Germinal center (tissue), 1 donor: Measurements from ENCODE around the gene ADCY3.
A peak's percentile ranks its signal among the peaks of the same experiment; 100 is the strongest.

Experiments used
- DNase-seq: peaks from one replicate; pipeline ENCODE4 v3.0.0; 2012; ENCODE audit warnings: mixed read lengths, low spot score

Gene ADCY3

DNA sequence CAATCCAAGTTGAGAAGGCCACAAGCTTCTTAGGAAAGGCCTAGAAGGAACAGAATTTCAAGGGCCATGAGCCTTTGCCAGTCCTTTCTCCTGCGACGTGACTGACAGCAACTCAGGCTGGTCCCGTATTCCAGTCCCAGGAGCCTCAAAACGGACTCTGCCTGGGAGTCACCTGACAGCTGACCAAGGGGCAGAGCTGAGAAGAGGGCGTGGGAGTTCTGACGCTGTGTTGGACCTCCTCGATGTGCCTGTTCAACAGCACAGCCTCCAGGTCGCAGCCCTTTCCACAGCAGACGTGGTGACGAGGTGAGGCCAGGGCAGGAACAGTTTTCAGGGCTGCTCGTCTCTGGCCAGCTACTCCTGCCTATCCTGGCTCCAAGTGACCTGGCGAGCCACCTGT lies 89.3 kb downstream of the ADCY3 start:
- no peak for DNase-seq

DNA sequence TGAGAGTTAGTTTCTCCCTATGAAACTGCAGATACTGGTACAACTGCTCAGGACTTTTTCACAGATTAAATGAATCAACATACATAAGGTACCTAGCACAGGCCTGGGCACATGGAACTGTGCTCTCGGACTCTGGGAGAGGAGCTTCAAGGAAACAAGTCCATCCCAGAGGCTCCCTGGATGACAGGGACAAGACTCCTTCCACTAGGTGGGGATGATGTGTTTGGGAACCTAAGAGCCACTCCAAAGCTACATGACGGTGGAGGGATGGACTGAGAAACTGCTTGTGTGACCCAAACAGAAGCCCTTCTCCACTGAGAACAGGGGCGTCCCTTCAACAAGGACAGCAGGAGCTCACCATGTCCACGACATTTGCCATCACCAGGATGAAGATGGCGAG lies 89.7 kb downstream of the ADCY3 start:
- no peak for DNase-seq

DNA sequence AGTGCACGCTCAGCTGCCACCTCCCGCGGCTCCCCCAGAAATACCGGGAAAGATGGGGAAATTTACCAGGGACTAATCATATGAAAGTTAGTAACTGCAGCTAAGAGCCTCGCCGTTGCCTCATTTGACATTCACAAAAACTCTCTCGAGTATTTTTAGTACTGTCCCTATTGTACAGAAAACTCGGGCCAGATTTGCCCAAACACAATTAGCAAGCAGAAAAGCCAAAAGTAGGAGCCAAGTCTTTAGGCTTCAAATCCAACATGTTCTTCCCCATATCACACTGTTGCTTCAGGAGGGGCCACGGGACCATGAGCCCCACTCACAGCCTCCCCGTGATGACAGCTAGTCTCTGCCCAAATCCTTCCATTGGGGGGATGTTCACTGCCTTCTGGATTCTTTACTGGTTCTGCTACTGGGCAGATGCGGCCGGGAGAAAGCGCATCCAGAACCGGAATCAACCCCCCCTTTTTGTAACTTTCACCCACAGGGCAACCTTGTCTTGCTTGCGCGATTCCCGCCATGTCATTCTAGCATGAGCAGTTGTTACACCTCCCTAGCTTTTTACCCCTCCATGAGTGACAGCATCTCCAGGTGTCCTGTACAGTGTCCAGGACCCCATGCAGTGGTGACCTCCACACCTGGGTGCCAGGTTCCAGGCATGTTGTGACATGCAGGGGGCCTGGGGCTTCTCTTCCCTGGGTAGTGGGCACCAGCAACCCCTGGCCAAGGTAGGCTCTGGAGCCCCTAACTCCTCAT lies 91.6 kb downstream of the ADCY3 start:
- no peak for DNase-seq

DNA sequence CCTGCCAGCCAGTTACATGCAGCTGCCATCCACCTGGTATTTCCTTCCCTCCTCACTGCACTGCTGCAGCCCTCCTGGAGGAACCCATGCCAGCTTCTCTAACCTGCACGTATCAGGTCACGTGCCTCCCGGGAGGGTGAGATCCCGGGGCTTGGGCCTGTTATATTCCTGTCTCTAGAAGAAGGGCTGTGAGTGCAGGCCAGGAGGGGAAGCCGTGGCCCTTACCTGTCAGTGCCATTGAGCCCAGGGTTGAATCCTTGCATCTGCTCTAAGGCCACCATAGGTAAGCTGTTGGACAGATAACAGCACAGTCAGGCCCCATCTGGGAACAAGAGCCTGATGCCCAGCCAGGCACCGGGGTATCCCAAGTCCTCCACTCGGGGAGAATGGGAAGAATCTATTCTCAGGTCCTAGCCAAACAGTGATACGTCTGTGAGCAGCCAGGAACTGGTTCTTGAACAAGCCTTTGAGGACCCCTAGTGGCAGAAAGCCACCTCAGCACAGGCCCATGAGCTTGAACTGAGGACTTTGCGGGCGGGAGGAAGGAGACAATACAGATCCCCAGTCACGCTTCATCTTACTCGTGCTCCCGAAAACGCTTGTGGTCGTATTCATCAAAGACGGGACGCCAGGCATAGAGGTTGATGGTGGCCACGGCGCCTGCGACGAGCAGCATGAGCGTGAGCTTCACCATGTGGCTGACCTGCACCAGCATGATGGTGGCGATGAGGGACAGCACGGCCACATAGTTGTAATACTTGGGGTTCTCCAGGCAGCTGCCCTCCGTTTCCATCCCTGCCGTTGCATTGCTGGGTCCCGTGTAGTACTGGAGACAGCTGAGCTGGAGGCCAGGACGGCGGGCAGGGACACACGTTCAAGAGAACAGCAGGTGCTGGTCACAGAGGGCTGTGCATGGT lies 92.5 kb downstream of the ADCY3 start:
- DNase-seq: peak; percentile 86

DNA sequence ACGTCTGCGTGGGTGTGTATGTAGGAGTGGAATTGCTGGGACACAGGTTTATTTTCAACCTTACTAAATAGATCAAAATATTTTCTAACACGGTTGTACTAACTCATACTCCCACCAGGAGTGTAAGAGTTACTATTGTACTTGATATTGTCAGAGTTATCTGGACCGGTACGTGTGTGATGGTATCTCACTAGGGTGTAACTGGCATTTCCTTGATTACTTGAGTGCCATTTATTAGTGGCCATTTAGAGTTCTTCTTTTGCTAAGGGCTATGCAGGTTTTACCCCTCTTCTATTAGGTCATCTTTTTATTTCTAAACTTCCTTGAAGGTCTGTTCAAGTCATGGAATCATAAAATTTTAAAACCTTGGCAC lies 93.3 kb downstream of the ADCY3 start:
- no peak for DNase-seq

DNA sequence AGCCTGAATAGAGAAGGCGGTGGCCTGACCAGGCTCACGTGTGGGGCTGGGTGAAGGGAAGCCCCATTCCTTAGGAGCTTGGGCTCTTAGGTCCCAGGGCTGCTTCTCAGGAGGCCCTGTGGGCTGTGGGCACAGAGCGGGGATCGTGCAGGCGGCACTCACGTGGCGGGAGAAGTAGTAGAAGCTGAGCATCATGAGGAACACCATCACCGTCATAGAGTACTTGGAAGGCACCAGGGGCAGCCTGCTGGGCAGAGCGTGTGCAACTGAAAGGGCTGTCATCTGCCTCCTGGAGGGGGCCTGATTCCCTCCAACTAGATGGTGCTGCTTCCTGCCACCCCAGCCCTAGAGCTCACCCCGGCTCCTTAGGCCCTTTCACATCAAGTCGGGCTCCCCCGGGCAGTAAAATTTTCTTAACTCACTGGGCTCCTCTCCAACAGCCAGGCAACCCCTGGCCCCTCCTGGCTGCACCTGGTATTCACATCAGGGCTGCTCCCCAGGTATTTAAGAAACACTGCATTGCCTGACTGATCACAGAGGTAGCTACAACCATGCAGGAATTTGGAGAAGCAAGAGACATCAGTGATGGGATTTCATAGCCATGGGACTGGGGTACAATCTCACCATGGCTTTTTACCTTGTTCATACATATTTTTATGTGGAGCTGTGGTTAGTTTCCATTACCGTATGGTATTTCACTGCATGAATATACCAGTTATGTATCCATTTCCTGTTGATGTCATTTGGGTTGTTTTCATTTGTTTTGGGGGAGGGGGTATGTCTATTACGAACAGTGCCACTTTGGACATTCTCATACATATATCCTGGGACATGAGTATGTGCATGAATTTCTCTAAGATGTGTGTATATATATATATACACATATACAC lies 93.9 kb downstream of the ADCY3 start:
- DNase-seq: no peak

DNA sequence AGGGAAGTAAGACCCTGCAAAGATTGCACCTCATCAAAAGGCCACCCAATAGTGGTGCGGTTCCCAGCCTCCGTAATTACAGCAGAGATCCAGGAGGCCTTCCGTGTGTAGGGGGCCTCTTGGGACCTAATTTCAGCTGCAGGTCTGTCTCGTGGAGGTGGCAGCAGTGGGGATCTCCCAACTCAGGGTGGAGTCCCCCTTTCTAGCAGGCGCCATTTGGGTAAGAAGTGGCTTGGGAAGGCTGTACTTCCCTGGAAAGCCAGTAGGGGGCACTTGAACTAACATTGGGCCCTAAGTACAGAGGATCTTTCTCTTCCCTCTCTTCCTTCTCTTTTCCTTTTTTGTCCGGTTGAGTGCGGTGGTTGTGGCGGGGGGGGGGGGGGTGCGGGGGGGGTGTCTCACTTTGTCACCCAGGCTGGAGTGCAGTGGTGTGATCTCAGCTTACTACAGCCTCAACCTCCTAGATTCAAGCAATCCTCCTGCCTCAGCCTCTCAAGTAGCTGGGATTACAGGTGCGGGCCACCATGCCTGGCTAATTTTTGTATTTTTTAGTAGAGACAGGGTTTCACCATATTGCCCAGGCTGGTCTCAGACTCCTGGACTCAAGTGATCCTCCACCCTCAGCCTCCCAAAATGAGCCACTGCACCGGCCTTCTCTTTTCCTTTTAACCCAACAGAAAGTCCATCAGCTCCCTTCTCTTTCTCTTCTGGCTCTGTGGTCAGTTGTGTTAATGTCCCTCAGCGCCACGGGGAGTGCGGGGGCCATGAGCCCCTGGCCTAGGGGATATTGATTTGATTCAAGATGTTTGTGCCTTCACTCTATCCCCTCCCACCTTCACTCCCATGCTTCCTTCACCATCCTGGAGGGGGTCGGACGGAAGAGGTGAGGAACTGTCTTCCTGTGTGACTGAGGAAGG lies 94.8 kb downstream of the ADCY3 start:
- peak; percentile 51 for DNase-seq

DNA sequence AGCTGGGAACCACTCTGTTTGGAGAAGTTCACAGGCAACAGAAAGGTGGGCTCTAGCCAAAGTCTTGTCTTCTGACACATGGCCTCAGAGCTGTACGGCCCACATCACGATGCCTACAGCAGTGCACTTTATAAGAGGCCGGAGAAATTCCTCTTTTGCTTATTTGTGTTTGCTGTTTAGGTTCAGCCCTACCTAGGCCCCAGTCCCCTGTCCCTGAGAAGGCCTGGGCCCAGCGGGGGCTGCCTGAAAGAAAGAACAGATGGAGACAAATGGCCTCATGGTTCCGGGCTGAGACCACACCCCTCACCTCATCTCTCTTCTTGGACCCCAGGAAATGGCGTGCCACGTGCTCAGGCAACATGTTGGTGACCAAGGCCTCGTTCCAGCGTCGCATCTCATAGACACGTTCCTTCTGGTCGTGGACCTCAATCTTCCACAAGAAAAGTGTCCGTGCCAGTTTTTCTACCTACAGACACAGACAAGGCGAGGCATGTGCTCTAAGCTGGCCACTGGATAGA lies 95.9 kb downstream of the ADCY3 start:
- no peak for DNase-seq

DNA sequence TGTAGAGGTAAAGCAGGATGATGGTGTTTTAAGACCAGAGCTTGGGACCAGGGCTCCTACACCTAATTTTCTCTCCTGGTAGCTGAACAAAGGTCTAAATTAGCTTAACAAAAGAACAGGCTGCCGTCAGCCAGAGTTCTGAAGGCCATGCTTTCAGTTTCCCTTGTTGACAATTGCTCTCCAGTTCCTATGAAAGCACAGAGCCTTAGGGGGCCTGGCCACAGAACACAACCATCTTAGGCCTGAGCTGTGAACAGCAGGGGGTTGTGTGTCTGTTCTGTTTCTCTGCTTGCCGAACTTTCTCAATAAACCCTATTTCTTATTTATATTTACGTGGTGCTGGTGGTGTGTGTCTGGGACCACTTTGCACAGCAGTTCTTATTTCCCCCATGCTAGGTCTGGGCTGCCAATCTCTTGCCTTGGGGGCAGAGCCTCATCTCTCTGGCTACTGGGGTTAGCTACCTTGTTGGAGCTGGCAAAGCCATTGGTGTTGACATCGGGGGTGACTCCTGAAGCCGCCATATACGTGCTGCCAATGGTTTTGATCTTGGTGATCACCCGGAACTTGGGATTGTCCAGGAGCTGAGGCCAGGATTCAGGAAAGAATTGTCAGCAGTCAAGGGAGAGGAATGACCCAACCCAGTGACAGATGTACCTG lies 97.9 kb downstream of the ADCY3 start:
- no peak for DNase-seq

DNA sequence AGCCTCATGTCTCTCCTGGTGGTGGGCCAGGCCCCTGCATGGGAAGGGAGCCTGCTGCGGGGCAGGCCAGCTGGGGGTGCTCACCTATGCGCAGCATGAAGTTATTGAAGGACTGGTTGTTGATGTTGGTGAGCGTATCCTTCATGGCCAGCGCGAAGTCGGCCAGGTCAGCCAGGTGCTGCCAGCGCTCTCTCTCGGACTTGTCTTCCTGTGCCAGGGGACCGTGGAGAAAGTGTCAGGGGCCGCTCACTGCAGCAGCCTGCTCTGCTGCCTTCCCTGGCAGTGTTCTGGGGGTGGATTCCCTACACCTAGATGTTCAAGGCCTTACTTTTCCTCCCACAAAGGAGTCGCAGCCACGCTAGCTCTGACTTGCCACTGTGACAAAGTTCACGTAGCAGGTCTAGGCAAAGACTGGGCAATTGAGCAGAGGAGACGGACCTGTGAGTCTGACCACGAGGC lies 98.6 kb downstream of the ADCY3 start:
- DNase-seq: no peak

DNA sequence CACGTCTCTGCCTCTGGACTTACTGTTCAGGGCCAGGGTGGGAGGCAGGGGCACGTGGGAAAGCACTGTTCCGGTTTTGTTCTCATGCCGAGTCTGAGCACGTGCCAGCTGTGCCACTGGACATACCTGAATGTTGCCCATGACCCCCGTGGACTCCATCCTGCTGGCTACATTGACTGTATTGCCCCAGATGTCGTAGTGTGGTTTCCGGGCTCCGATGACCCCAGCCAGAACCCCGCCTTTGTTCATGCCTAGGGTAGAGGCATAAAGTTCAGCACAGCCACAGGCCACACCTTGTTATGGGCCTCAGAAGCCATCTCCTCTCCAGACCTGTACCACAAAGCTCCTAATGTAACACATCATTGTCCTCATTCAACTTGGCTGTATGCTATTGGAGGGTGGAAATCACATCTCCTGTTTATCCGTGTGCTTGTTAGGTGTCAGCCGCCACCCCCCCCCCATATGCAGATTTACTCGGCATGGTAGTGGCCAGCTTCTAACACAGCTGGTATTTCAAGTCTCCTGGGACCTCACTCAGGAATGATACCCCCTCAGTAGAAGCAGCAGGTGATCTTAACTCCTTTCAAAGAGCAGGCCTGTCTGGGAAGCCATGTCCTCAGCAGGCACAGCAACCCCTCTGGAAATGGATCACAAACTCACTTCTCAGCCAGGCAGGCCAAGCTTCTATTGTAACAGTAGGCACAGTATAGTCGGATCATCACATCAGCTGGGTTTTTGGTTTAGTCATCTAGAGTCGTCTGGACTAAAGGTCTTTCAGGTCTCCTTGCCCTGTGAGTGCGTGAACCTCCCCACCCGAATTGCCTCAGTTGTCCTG lies 99.2 kb downstream of the ADCY3 start:
- no peak for DNase-seq

DNA sequence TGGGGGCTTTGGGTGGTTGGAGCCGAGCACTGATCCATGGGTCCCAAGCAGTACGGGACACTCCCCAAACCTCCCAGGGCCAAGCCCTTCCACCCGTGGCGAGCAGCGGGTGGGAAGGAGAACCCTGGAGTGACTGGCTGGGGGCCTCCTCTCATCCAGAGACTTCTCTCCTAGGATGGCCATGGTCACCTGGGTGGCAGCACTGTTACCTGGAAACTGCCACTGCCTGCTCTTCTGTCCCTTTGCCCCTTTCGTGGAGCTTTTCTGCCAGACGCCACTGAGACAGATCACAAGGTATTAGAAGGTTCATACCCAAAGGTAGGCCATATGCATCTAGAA lies 99.9 kb downstream of the ADCY3 start:
- DNase-seq: no peak

DNA sequence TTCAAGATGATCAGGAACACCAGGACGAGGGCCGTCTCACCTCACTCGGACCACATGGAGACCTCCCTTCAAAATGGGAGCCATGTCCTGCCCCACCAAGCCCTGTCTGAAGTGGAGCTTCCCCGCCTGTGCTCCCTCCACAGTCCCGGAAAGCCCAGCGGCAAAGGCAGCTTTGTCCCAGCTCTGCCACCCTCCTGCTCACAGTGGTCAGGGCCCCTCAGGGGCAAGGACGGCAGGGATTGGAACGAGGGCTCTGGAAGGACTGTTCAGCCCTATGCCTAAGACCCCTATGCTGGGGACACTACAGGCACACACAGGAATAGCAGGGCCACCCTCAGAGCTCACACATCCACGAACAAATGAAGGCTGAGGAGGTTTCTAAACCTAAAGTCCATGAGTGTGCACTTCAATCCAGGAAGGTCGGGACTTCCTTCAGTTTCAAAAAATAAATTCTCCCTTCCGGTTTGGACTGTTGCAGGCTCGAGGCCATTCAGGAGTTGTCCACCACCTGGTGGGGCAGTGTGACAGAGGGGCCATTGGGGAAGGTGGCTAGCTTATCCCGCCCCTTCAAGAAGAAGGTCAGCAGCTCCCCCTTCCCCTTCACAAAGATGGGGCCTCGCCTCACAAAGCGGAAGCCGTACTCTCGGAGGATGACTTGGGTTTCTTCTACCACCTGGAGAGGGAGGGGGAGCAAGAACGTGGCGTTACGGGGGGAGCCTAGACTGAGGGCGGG lies 100.4 kb downstream of the ADCY3 start:
- no peak for DNase-seq

DNA sequence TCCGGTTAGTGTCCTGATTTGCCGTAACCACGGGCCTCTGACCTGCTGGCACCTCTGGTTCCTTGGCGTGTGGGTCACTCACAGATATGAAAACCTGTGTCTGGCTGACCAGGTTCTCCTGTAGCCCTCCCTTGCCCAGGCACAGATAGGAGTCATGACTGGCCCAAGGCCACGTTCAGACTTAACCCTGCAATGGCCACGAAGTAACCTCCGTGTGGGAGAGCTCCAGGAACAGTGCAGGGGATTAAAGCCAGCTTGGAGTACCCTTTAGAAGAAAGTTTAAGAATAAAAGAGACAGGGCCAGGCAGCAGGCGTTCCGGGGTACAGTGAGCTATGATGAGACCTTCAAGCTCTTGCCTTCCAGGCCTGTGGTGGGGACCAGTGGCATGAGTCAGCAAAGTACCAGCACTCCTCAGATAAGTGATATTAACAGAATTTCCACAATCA lies 101.3 kb downstream of the ADCY3 start:
- DNase-seq: no peak

DNA sequence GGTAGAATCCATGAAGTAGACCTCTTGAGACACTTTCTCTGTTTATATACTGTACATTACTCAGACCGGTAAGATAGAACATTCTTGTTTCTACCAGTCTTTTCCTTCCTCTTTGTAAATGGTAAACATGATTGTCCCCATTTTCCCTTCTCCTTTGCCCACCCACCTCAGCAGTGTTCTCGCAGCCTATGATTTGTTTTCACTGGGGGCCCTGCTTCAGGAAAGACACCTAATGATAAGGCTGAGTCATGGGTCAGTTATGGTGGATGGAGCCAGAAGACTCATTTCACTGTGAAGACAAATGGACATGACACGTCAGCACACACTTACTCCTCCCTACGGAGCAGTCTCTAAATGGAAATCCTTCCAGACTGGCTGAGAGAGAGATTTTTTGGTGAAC lies 103.2 kb downstream of the ADCY3 start:
- no peak for DNase-seq

DNA sequence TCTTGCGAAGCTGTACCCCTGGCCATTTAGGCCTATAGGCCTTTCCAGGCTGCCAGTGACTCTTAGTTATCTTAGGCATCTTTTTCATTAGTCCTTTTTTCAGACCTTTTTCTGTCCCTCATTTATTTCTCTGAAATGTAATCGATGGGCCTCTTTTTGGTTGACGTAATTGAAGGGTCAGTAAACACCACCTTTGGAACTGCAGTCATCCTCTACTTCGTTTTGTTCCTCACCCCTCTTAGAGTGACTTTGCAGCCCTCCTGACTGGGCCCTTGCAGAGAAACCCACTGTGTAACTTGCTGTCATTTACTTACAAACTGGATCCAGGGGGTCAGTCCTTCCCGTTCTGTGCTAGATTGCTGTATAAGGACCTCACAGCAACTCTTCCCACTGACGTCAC lies 103.6 kb downstream of the ADCY3 start:
- no peak for DNase-seq

DNA sequence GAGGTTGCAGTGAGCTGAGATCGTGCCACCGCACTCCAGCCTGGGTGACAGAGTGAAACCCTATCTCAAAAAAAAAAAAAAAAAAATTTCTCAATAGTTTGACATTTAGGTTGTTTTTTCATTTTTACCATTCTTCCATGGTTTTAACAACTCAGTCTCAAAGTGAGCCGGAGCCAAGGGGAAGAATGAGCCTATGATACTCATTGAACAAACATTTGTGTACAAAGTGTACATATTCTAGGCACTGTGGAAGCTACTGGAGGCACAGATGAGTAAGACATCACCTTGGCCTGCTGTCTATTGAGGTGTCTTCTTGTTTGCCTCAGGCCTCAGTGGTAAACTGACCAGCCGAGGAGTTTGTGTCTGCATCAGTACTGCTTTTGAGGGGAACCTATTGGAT lies 104.9 kb downstream of the ADCY3 start:
- no peak for DNase-seq

DNA sequence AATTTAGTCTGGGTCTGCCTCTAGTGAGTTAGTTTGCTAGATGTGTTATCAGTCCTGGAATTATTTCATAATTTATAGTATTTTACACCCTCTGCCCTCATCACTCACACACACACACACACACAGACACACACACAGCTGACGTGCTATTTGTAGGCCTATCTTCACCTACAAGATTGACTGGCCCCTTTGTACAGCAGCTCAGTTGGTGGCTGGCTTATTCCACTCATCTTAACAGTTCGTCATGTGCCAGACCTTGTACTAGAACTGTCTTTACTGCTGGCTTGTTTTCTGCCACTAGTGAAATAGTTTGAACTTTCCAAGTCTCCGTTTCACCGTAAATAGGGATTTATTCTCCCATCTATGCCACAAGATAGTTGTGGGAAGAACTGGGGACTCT lies 105.5 kb downstream of the ADCY3 start:
- DNase-seq: no peak

DNA sequence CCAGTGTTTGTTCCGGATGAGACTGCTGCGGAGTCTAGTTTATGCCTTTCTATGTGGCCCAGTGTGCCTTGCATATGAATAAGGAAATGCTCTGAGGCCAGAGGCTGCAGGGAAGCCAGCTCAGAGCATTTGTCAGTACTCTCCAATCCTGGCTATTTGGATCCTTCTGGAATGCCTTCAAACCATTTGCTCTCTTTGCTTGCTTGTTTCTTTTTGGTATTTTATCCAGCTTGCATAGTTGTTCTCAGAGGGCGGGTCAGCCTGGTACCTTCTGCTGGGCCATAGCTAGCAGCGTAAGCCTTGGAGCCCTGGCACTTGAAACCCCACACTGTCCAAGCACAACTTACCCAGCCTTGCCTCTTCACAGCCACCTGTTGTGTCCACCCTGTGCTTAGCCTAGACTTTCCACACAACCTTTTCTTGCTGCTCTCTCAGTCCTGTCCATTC lies 106.3 kb downstream of the ADCY3 start:
- no peak for DNase-seq
